Lower lobe of right lung (tissue), 2 donors: ENCODE measurements around the gene CALM3. TPM values are rescaled to one million over a fixed set of nuclear protein-coding genes. Genes with fewer than 3 reads are reported as not detected.

Experiments
- ATAC-seq, 2 donors: fragments of 200-7000 bp; cut with Tn5 transposase; one replicate each; pipeline ENCODE4 v1.9.1; 2020 to 2022; ENCODE audit warnings: mild to moderate bottlenecking in 2 of 2, moderate library complexity in 2 of 2
- DNase-seq: peaks from one replicate; pipeline ENCODE4 v3.0.0-alpha.2; 2020
- H3K27ac ChIP-seq: fragments of 200-600 bp; one replicate; pipeline ENCODE4 v1.8.0; 2022
- H3K27me3 ChIP-seq: fragments of 200-600 bp; one replicate; pipeline ENCODE4 v1.8.0; 2022; ENCODE audit warnings: low read depth
- H3K36me3 ChIP-seq: fragments of 200-600 bp; one replicate; pipeline ENCODE4 v1.8.0; 2022; ENCODE audit warnings: mild to moderate bottlenecking
- H3K4me1 ChIP-seq: fragments of 200-600 bp; one replicate; pipeline ENCODE4 v1.8.0; 2022
- H3K4me3 ChIP-seq: fragments of 200-600 bp; one replicate; pipeline ENCODE4 v1.8.0; 2022; ENCODE audit warnings: mild to moderate bottlenecking
- H3K9me3 ChIP-seq: fragments of 200-600 bp; one replicate; pipeline ENCODE4 v1.8.0; 2022
- CTCF ChIP-seq: fragments of 200-600 bp; IDR thresholded peaks from one replicate; pipeline ENCODE4 v1.8.0; 2022; ENCODE audit warnings: antibody characterized with exemption, mild to moderate bottlenecking
- intact Hi-C: fragments of 100-400 bp; cut with DNase I; formaldehyde crosslinking; loops from one replicate; pipeline ENCODE4 v1.11.0; 2022
- total RNA-seq: library from RNA; stranded (reverse); fragmentation: NEBNext Ultra II Directional; extraction: Animal tissue kit (Norgen Biotek cat#: 25700); gene quantifications from one replicate; pipeline ENCODE4 v1.2.1, GENCODE V29; 2021
- donor health status: DM: no; HTN: yes; CAD: no; lungs with severe emphysema.

CALM3 gene
- total RNA-seq, 1 donor from 2014 or later: 155 TPM

- intact Hi-C loops: no loop called here
- Histone ChIP-seq H3K27ac (no peak overlapping the region), H3K36me3 (no peaks in the 10 kb centered on the region), H3K27me3 (no peaks in the 10 kb centered on the region), H3K4me1 (no peaks in the 10 kb centered on the region), H3K9me3 (no peaks in the 10 kb centered on the region), H3K4me3 (no peak overlapping the region)
- no peak for TF ChIP-seq CTCF
- DNase-seq (no peak), ATAC-seq (no peak)
These were observed 9.9 kb upstream of the CALM3 start for GRCh38 chr19:46591254-46591653.

GRCh38 chr19:46591870-46592269 is 9.3 kb upstream of the CALM3 start:
- no peaks in the 10 kb centered on the region for H3K27me3 ChIP-seq
- H3K36me3 ChIP-seq: no peaks in the 10 kb centered on the region
- no peak for TF ChIP-seq CTCF
- ATAC-seq (no peak), DNase-seq (no peak)
- no peak overlapping the region for H3K4me3 ChIP-seq
- intact Hi-C loops: no loop called here
- H3K9me3 ChIP-seq: no peaks in the 10 kb centered on the region
- no peak overlapping the region for H3K27ac ChIP-seq
- no peaks in the 10 kb centered on the region for H3K4me1 ChIP-seq

- Histone ChIP-seq H3K4me1 (peaks cover 5% of the 10 kb centered on the region), H3K4me3 (no peak overlapping the region), H3K9me3 (no peaks in the 10 kb centered on the region), H3K27ac (no peak overlapping the region), H3K36me3 (no peaks in the 10 kb centered on the region), H3K27me3 (no peaks in the 10 kb centered on the region)
- intact Hi-C loops: no loop called here
- TF ChIP-seq CTCF: no peak
- ATAC-seq: no peak
- no peak for DNase-seq
These were observed 5.1 kb upstream of the CALM3 start for GRCh38 chr19:46596008-46596407.

GRCh38 chr19:46598372-46598917 is 2.7 kb upstream of the CALM3 start:
- no peaks in the 10 kb centered on the region for H3K9me3 ChIP-seq
- DNase-seq (no peak), ATAC-seq (no peak)
- H3K27me3 ChIP-seq: no peaks in the 10 kb centered on the region
- peaks cover 21% of the 10 kb centered on the region for H3K4me1 ChIP-seq
- no peaks in the 10 kb centered on the region for H3K36me3 ChIP-seq
- no peak overlapping the region for H3K27ac ChIP-seq
- intact Hi-C loops: no loop called here
- no peak overlapping the region for H3K4me3 ChIP-seq
- no peak for TF ChIP-seq CTCF

GRCh38 chr19:46599716-46600373 is 1.3 kb upstream of the CALM3 start:
- TF ChIP-seq CTCF: no peak
- H3K36me3 ChIP-seq: no peaks in the 10 kb centered on the region
- H3K27ac ChIP-seq: peak overlapping the region; percentile 99
- intact Hi-C loops: loop anchor here (10.0 kb wide), 1 partner anchor 65 kb away; the partner anchor contains the start of gene DACT3
- peak overlapping the region; percentile 100 for H3K4me3 ChIP-seq
- no peaks in the 10 kb centered on the region for H3K9me3 ChIP-seq
- peaks cover 29% of the 10 kb centered on the region for H3K4me1 ChIP-seq
- H3K27me3 ChIP-seq: no peaks in the 10 kb centered on the region
- no peak for DNase-seq
- ATAC-seq: no peak
